OCI-LY3 (cell line): ENCODE results near the gene HCN1.

Experiments used
- H2AFZ ChIP-seq: fragments of 200-600, 300-600 bp; shearing (Covaris generic); 2 replicates; pipeline ENCODE4 v1.6.0; 2014; ENCODE audit warnings: antibody characterized with exemption, low read depth, low read length
- H3K27ac ChIP-seq: fragments of 200-600, 300-600 bp; sonication (generic); 2 replicates; pipeline ENCODE4 v1.5.1; 2014; ENCODE audit warnings: mild to moderate bottlenecking, low read length, moderate library complexity, mixed read lengths
- H3K27me3 ChIP-seq: fragments of 200-600, 300-600 bp; sonication (generic); 2 replicates; pipeline ENCODE4 v1.6.1; 2014; ENCODE audit warnings: low read depth, low read length, mixed read lengths
- H3K36me3 ChIP-seq: fragments of 200-600, 300-600 bp; sonication (generic); replicated peaks from 2 replicates; pipeline ENCODE3; 2014; ENCODE audit warnings: low read depth, low read length, mixed read lengths
- H3K4me1 ChIP-seq: fragments of 300-600, 200-600 bp; sonication (generic); 2 replicates; pipeline ENCODE4 v1.6.1; 2014; ENCODE audit warnings: low read length, mixed read lengths
- H3K4me2 ChIP-seq: fragments of 200-600, 300-600 bp; sonication (generic); 2 replicates; pipeline ENCODE4 v1.6.1; 2014; ENCODE audit warnings: low read length, mixed read lengths
- H3K4me3 ChIP-seq: fragments of 300-600, 200-600 bp; sonication (generic); 2 replicates; pipeline ENCODE4 v1.5.1; 2014; ENCODE audit warnings: antibody characterized with exemption, mild to moderate bottlenecking, low read length, moderate library complexity
- H3K79me2 ChIP-seq: fragments of 300-600, 200-600 bp; shearing (Covaris generic); 2 replicates; pipeline ENCODE4 v1.6.1; 2014; ENCODE audit warnings: mild to moderate bottlenecking, low read length, mixed read lengths
- H3K9ac ChIP-seq: fragments of 300-600, 200-600 bp; shearing (Covaris generic); 2 replicates; pipeline ENCODE4 v1.6.0; 2014; ENCODE audit warnings: mild to moderate bottlenecking, low read length, moderate library complexity
- H3K9me3 ChIP-seq: fragments of 200-600, 300-600 bp; shearing (Covaris generic); 2 replicates; pipeline ENCODE4 v1.6.1; 2014; ENCODE audit warnings: low read length, mixed read lengths; ENCODE audit not compliant: insufficient read depth
- H4K20me1 ChIP-seq: fragments of 200-600, 300-600 bp; sonication (generic); 2 replicates; pipeline ENCODE4 v1.6.1; 2016; ENCODE audit warnings: low read length, mixed read lengths; ENCODE audit not compliant: insufficient read depth
- CTCF ChIP-seq: fragments of 200-600, 300-600 bp; sonication (generic); IDR thresholded peaks from 2 replicates; pipeline ENCODE4 v1.5.1; 2014; ENCODE audit warnings: antibody characterized with exemption, low read length, low read depth
- EZH2phosphoT487 ChIP-seq: fragments of 200-600 bp; shearing (Covaris generic); IDR thresholded peaks from 2 replicates; pipeline ENCODE4 v1.6.1; 2018; ENCODE audit warnings: antibody characterized with exemption, mixed run types, low read depth

The HCN1 gene

GRCh38 chr5:45578270-45578669 lies 117.9 kb downstream of the HCN1 start:
- TF ChIP-seq CTCF (no peak), EZH2phosphoT487 (no peak)

DNA sequence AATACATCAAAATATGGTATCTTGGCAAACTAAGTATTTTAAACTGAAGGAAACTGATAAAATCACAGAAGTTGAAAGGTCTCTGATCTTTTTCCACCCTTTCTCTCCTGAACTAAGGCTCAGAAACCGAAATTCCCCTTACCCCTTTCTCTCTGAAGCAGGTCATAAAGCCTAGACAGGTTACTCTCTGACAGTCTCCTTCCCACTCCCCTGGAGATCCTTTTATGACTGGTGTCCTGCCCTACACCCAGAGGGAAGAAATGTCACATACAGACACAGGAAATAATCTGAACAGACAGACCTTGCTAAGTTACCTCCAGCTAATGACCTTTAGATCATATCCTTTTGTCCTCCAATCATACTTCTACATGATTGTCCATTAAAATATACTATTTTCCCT lies 127.4 kb downstream of the HCN1 start:
- Histone ChIP-seq H3K27ac (no peak overlapping the region), H3K27me3 (no peaks in the 10 kb centered on the region), H3K79me2 (no peaks in the 10 kb centered on the region), H3K36me3 (no peaks in the 10 kb centered on the region), H4K20me1 (no peaks in the 10 kb centered on the region), H3K9ac (no peak overlapping the region), H2AFZ (no peak overlapping the region), H3K4me1 (peaks cover 22% of the 10 kb centered on the region), H3K4me2 (no peak overlapping the region), H3K4me3 (no peak overlapping the region), H3K9me3 (no peaks in the 10 kb centered on the region)
- no peak for TF ChIP-seq CTCF
- no peak for TF ChIP-seq EZH2phosphoT487

More at GRCh38 chr5:45578270-45578669, 117.9 kb downstream of the HCN1 start:
- H3K4me2 ChIP-seq: no peak overlapping the region
- no peaks in the 10 kb centered on the region for H3K4me1 ChIP-seq
- no peaks in the 10 kb centered on the region for H4K20me1 ChIP-seq
- no peaks in the 10 kb centered on the region for H3K79me2 ChIP-seq
- H3K27me3 ChIP-seq: no peaks in the 10 kb centered on the region
- no peak overlapping the region for H3K27ac ChIP-seq
- no peak overlapping the region for H3K9ac ChIP-seq
- no peaks in the 10 kb centered on the region for H3K9me3 ChIP-seq
- no peaks in the 10 kb centered on the region for H3K36me3 ChIP-seq
- H3K4me3 ChIP-seq: no peak overlapping the region
- no peak overlapping the region for H2AFZ ChIP-seq

GRCh38 chr5:45542421-45542820 lies 153.8 kb downstream of the HCN1 start:
- Histone ChIP-seq H3K9me3 (no peaks in the 10 kb centered on the region), H3K36me3 (no peaks in the 10 kb centered on the region), H2AFZ (peak overlapping the region; percentile 39; the same call in 1 of the 2 replicates), H3K79me2 (no peaks in the 10 kb centered on the region), H3K27me3 (no peaks in the 10 kb centered on the region), H3K4me1 (no peaks in the 10 kb centered on the region), H4K20me1 (no peaks in the 10 kb centered on the region), H3K4me2 (no peak overlapping the region), H3K27ac (no peak overlapping the region), H3K4me3 (no peak overlapping the region), H3K9ac (no peak overlapping the region)
- no peak for TF ChIP-seq EZH2phosphoT487
- no peak for TF ChIP-seq CTCF

GRCh38 chr5:45533663-45534062 lies 162.5 kb downstream of the HCN1 start:
- H3K9ac ChIP-seq: no peak overlapping the region
- no peak overlapping the region for H3K27ac ChIP-seq
- peak overlapping the region; percentile 46; the same call in 1 of the 2 replicates for H3K4me2 ChIP-seq
- H3K27me3 ChIP-seq: no peaks in the 10 kb centered on the region
- no peaks in the 10 kb centered on the region for H3K9me3 ChIP-seq
- no peak overlapping the region for H2AFZ ChIP-seq
- TF ChIP-seq CTCF: no peak
- no peak for TF ChIP-seq EZH2phosphoT487
- H3K36me3 ChIP-seq: no peaks in the 10 kb centered on the region
- H3K4me1 ChIP-seq: peaks cover 16% of the 10 kb centered on the region
- no peaks in the 10 kb centered on the region for H3K79me2 ChIP-seq
- no peaks in the 10 kb centered on the region for H4K20me1 ChIP-seq
- H3K4me3 ChIP-seq: no peak overlapping the region
